ENCODE results near the gene MAN1A1.

The MAN1A1 gene

GRCh38 chr6:119196715-119197114 is 152.8 kb downstream of the MAN1A1 start:
- Histone ChIP-seq H3K27ac (ENCODE audit: low read length) (no peak overlapping the region), H3K9ac (ENCODE audit: low read length in 2 of 2) (no peak overlapping the region), H3K36me3 (ENCODE audit: control insufficient read depth in 2 of 2, insufficient read depth in 2 of 2, low read length in 2 of 2) (peaks cover 0 to 5% of the 10 kb centered on the region in 2 donors), H3K27me3 (ENCODE audit: control insufficient read depth in 1 of 2, insufficient read depth in 2 of 2, low read length in 2 of 2) (no peaks in the 10 kb centered on the region), H3K4me1 (ENCODE audit: control insufficient read depth, insufficient read depth, low read length) (no peaks in the 10 kb centered on the region), H3K4me3 (ENCODE audit: low read length in 2 of 2) (no peak overlapping the region), H3K9me3 (ENCODE audit: control insufficient read depth in 2 of 2, low read length in 2 of 2) (no peaks in the 10 kb centered on the region)

- Histone ChIP-seq H3K27me3 (ENCODE audit: control insufficient read depth in 1 of 2, insufficient read depth in 2 of 2, low read length in 2 of 2) (no peaks in the 10 kb centered on the region), H3K9me3 (ENCODE audit: control insufficient read depth in 2 of 2, low read length in 2 of 2) (no peaks in the 10 kb centered on the region), H3K36me3 (ENCODE audit: control insufficient read depth in 2 of 2, insufficient read depth in 2 of 2, low read length in 2 of 2) (peaks cover 0 to 5% of the 10 kb centered on the region in 2 donors), H3K9ac (ENCODE audit: low read length in 2 of 2) (no peak overlapping the region), H3K4me3 (ENCODE audit: low read length in 2 of 2) (no peak overlapping the region), H3K27ac (ENCODE audit: low read length) (no peak overlapping the region), H3K4me1 (ENCODE audit: control insufficient read depth, insufficient read depth, low read length) (no peaks in the 10 kb centered on the region)
Measured at GRCh38 chr6:119195848-119196247, 153.7 kb downstream of the MAN1A1 start.

- H3K27ac ChIP-seq (ENCODE audit: low read length), result no peak overlapping the region
Measured at GRCh38 chr6:119195204-119195603, 154.4 kb downstream of the MAN1A1 start.

DNA sequence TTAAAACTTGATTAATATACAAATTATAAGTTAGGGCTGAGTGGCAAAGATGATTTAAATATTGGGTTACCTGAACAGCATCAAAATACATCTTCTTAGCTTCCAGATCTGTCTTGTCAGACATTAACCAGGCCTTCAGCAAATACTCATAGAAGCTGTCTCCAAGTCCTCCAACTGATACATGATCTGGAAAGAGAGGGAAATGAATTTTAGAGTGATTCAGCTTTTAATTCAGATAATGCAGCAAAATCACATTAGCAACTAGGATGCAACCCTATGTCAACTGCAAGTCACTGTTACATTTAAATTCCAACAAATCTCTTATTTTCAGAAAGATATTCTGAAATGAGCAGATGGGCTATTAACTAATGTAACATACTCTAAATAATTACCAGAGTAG is 155.9 kb downstream of the MAN1A1 start:
- no peak overlapping the region for H3K9ac ChIP-seq (ENCODE audit: low read length in 2 of 2)
- no peaks in the 10 kb centered on the region for H3K27me3 ChIP-seq (ENCODE audit: control insufficient read depth in 1 of 2, insufficient read depth in 2 of 2, low read length in 2 of 2)

More at GRCh38 chr6:119195204-119195603, 154.4 kb downstream of the MAN1A1 start:
- no peaks in the 10 kb centered on the region for H3K9me3 ChIP-seq (ENCODE audit: control insufficient read depth in 2 of 2, low read length in 2 of 2)
- peaks cover 0 to 5% of the 10 kb centered on the region in 2 donors for H3K36me3 ChIP-seq (ENCODE audit: control insufficient read depth in 2 of 2, insufficient read depth in 2 of 2, low read length in 2 of 2)
- H3K27me3 ChIP-seq (ENCODE audit: control insufficient read depth in 1 of 2, insufficient read depth in 2 of 2, low read length in 2 of 2), result no peaks in the 10 kb centered on the region
- H3K4me3 ChIP-seq (ENCODE audit: low read length in 2 of 2), result no peak overlapping the region
- H3K4me1 ChIP-seq (ENCODE audit: control insufficient read depth, insufficient read depth, low read length), result no peaks in the 10 kb centered on the region
- no peak overlapping the region for H3K9ac ChIP-seq (ENCODE audit: low read length in 2 of 2)

GRCh38 chr6:119192200-119192599 is 157.4 kb downstream of the MAN1A1 start:
- Histone ChIP-seq H3K4me3 (ENCODE audit: low read length in 2 of 2) (no peak overlapping the region), H3K9ac (ENCODE audit: low read length in 2 of 2) (no peak overlapping the region), H3K36me3 (ENCODE audit: control insufficient read depth in 2 of 2, insufficient read depth in 2 of 2, low read length in 2 of 2) (peaks cover 5 to 10% of the 10 kb centered on the region in 2 donors), H3K27ac (ENCODE audit: low read length) (no peak overlapping the region), H3K9me3 (ENCODE audit: control insufficient read depth in 2 of 2, low read length in 2 of 2) (no peaks in the 10 kb centered on the region), H3K4me1 (ENCODE audit: control insufficient read depth, insufficient read depth, low read length) (no peaks in the 10 kb centered on the region), H3K27me3 (ENCODE audit: control insufficient read depth in 1 of 2, insufficient read depth in 2 of 2, low read length in 2 of 2) (no peaks in the 10 kb centered on the region)

More for the DNA sequence above, 155.9 kb downstream of the MAN1A1 start:
- Histone ChIP-seq H3K27ac (ENCODE audit: low read length) (no peak overlapping the region), H3K9me3 (ENCODE audit: control insufficient read depth in 2 of 2, low read length in 2 of 2) (no peaks in the 10 kb centered on the region), H3K4me3 (ENCODE audit: low read length in 2 of 2) (no peak overlapping the region), H3K36me3 (ENCODE audit: control insufficient read depth in 2 of 2, insufficient read depth in 2 of 2, low read length in 2 of 2) (peaks cover 0 to 8% of the 10 kb centered on the region in 2 donors), H3K4me1 (ENCODE audit: control insufficient read depth, insufficient read depth, low read length) (no peaks in the 10 kb centered on the region)

DNA sequence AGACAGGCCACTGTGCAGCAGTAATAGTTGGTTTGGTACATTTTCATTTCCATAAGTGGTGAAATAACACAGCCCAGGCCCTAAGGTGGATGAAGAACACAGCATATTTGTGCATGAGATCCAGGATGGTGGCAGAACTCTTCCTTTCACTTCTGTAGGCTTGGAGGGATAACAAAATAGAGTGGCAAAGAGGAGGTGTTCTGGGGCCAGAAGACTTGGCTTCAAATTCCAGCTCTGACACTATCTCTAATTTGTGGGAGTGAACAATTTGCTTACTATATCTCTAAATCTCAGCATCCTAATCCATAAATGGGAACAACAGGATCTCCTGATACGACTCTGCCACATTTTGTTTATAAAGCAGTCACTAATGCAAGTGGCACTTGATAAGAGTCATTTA is 159.4 kb downstream of the MAN1A1 start:
- Histone ChIP-seq H3K9ac (ENCODE audit: low read length in 2 of 2) (no peak overlapping the region), H3K9me3 (ENCODE audit: control insufficient read depth in 2 of 2, low read length in 2 of 2) (no peaks in the 10 kb centered on the region), H3K27ac (ENCODE audit: low read length) (no peak overlapping the region), H3K4me3 (ENCODE audit: low read length in 2 of 2) (no peak overlapping the region), H3K27me3 (ENCODE audit: control insufficient read depth in 1 of 2, insufficient read depth in 2 of 2, low read length in 2 of 2) (no peaks in the 10 kb centered on the region), H3K36me3 (ENCODE audit: control insufficient read depth in 2 of 2, insufficient read depth in 2 of 2, low read length in 2 of 2) (peaks cover 5 to 11% of the 10 kb centered on the region in 2 donors), H3K4me1 (ENCODE audit: control insufficient read depth, insufficient read depth, low read length) (no peaks in the 10 kb centered on the region)

DNA sequence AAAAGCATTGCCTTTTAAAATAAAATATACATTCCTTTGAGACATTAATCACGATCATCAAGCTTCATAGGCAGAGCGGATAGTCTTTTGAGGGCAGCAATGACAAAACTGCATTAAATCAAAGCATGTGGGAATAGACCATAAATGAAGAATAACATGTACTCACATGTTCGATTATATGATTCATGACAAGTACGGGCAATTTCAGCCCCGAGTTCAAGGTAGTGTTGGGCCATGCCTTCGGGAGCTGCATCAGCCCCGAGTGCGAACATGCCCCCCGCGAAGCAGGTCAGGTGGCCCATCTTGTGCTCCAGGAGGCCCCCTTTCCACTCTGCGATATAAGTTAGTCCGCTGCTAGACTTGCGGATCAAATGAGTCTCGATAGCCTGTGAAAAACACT is 160.1 kb downstream of the MAN1A1 start:
- peaks cover 5 to 11% of the 10 kb centered on the region in 2 donors for H3K36me3 ChIP-seq (ENCODE audit: control insufficient read depth in 2 of 2, insufficient read depth in 2 of 2, low read length in 2 of 2)
- no peaks in the 10 kb centered on the region for H3K4me1 ChIP-seq (ENCODE audit: control insufficient read depth, insufficient read depth, low read length)
- H3K27ac ChIP-seq (ENCODE audit: low read length), result no peak overlapping the region

GRCh38 chr6:119187596-119187995 is 162.0 kb downstream of the MAN1A1 start:
- Histone ChIP-seq H3K36me3 (ENCODE audit: control insufficient read depth in 2 of 2, insufficient read depth in 2 of 2, low read length in 2 of 2) (peaks cover 8 to 9% of the 10 kb centered on the region in 2 donors), H3K9me3 (ENCODE audit: control insufficient read depth in 2 of 2, low read length in 2 of 2) (no peaks in the 10 kb centered on the region), H3K27me3 (ENCODE audit: control insufficient read depth in 1 of 2, insufficient read depth in 2 of 2, low read length in 2 of 2) (no peaks in the 10 kb centered on the region), H3K4me1 (ENCODE audit: control insufficient read depth, insufficient read depth, low read length) (no peaks in the 10 kb centered on the region), H3K4me3 (ENCODE audit: low read length in 2 of 2) (no peak overlapping the region), H3K27ac (ENCODE audit: low read length) (no peak overlapping the region), H3K9ac (ENCODE audit: low read length in 2 of 2) (no peak overlapping the region)

More for the DNA sequence above, 160.1 kb downstream of the MAN1A1 start:
- no peak overlapping the region for H3K9ac ChIP-seq (ENCODE audit: low read length in 2 of 2)
- H3K4me3 ChIP-seq (ENCODE audit: low read length in 2 of 2), result no peak overlapping the region
- H3K9me3 ChIP-seq (ENCODE audit: control insufficient read depth in 2 of 2, low read length in 2 of 2), result no peaks in the 10 kb centered on the region
- H3K27me3 ChIP-seq (ENCODE audit: control insufficient read depth in 1 of 2, insufficient read depth in 2 of 2, low read length in 2 of 2), result no peaks in the 10 kb centered on the region

- Histone ChIP-seq H3K4me3 (ENCODE audit: low read length in 2 of 2) (no peak overlapping the region), H3K36me3 (ENCODE audit: control insufficient read depth in 2 of 2, insufficient read depth in 2 of 2, low read length in 2 of 2) (peaks cover 8 to 9% of the 10 kb centered on the region in 2 donors), H3K9ac (ENCODE audit: low read length in 2 of 2) (no peak overlapping the region)
Measured at GRCh38 chr6:119186490-119186889, 163.1 kb downstream of the MAN1A1 start.

GRCh38 chr6:119184008-119184648 is 165.4 kb downstream of the MAN1A1 start:
- no peaks in the 10 kb centered on the region for H3K4me1 ChIP-seq (ENCODE audit: control insufficient read depth, insufficient read depth, low read length)
- peaks cover 9 to 11% of the 10 kb centered on the region in 2 donors for H3K36me3 ChIP-seq (ENCODE audit: control insufficient read depth in 2 of 2, insufficient read depth in 2 of 2, low read length in 2 of 2)
- no peaks in the 10 kb centered on the region for H3K9me3 ChIP-seq (ENCODE audit: control insufficient read depth in 2 of 2, low read length in 2 of 2)
- H3K27me3 ChIP-seq (ENCODE audit: control insufficient read depth in 1 of 2, insufficient read depth in 2 of 2, low read length in 2 of 2), result no peaks in the 10 kb centered on the region
- no peak overlapping the region for H3K4me3 ChIP-seq (ENCODE audit: low read length in 2 of 2)
- H3K9ac ChIP-seq (ENCODE audit: low read length in 2 of 2), result no peak overlapping the region
- H3K27ac ChIP-seq (ENCODE audit: low read length), result no peak overlapping the region

More at GRCh38 chr6:119186490-119186889, 163.1 kb downstream of the MAN1A1 start:
- no peak overlapping the region for H3K27ac ChIP-seq (ENCODE audit: low read length)
- no peaks in the 10 kb centered on the region for H3K9me3 ChIP-seq (ENCODE audit: control insufficient read depth in 2 of 2, low read length in 2 of 2)
- H3K4me1 ChIP-seq (ENCODE audit: control insufficient read depth, insufficient read depth, low read length), result no peaks in the 10 kb centered on the region
- no peaks in the 10 kb centered on the region for H3K27me3 ChIP-seq (ENCODE audit: control insufficient read depth in 1 of 2, insufficient read depth in 2 of 2, low read length in 2 of 2)

DNA sequence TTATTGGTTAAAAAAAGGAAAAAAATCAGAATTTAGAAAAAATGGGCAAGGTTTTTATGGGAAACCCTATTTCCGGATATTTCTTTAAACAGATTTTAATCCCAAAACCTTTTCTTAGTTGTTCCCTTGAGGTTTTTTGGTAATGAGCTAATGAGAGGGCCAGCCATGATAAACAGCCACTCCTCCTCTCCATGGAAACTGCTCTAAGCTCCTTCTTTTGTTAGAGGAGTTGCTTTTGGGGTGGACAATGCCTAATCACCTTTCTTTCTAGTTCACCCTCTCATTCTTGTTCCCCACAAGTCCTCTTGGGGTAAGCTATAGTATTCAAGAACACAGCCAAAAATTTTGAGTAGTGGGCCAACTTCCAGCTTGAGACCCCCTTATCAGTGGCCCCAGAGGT is 166.1 kb downstream of the MAN1A1 start:
- Histone ChIP-seq H3K9me3 (ENCODE audit: control insufficient read depth in 2 of 2, low read length in 2 of 2) (no peaks in the 10 kb centered on the region), H3K9ac (ENCODE audit: low read length in 2 of 2) (no peak overlapping the region), H3K36me3 (ENCODE audit: control insufficient read depth in 2 of 2, insufficient read depth in 2 of 2, low read length in 2 of 2) (peaks cover 9 to 11% of the 10 kb centered on the region in 2 donors), H3K27me3 (ENCODE audit: control insufficient read depth in 1 of 2, insufficient read depth in 2 of 2, low read length in 2 of 2) (no peaks in the 10 kb centered on the region), H3K4me1 (ENCODE audit: control insufficient read depth, insufficient read depth, low read length) (no peaks in the 10 kb centered on the region), H3K4me3 (ENCODE audit: low read length in 2 of 2) (no peak overlapping the region), H3K27ac (ENCODE audit: low read length) (no peak overlapping the region)
